ENCODE measurements around the gene RCVRN. TPM values are rescaled to one million over a fixed set of nuclear protein-coding genes. Genes with fewer than 3 reads are reported as not detected.

The RCVRN gene
- total and polyA plus RNA-seq, 2 of the 8 experiments (the other 6 are each of a cell fraction or from before 2014, with no cell fraction given): not detected

- TF ChIP-seq ATF2 (IDR thresholded peaks at IDR 0.05; ENCODE audit: low read length) (no peak), SIRT6 (IDR thresholded peaks at IDR 0.05; ENCODE audit: low read length) (no peak), CBX8 (IDR thresholded peaks at IDR 0.05; ENCODE audit: borderline replicate concordance, low read depth, low read length) (no peak), CTBP2 (IDR thresholded peaks at IDR 0.05; ENCODE audit: borderline replicate concordance, insufficient read depth, insufficient read length, low read length) (no peak), SIX5 (IDR thresholded peaks at IDR 0.05; ENCODE audit: low read depth, low read length) (no peak)
These were observed 26.2 kb upstream of the RCVRN start (continued) for GRCh38 chr17:9931144-9931741.

Data from H1 (cell line).